BLaER1 (cell line): ENCODE measurements around the gene LPAR6.

Source experiments
- H3K27ac ChIP-seq: shearing (Covaris generic); formaldehyde crosslinking; 2 replicates; pipeline ENCODE4 v1.8.1; 2022
- H3K27me3 ChIP-seq: shearing (Covaris generic); formaldehyde crosslinking; 2 replicates; pipeline ENCODE4 v1.8.1; 2022
- H3K36me3 ChIP-seq: shearing (Covaris generic); formaldehyde crosslinking; 2 replicates; pipeline ENCODE4 v1.8.1; 2022
- H3K4me1 ChIP-seq: shearing (Covaris generic); formaldehyde crosslinking; 2 replicates; pipeline ENCODE4 v1.8.1; 2022
- H3K4me2 ChIP-seq: shearing (Covaris generic); formaldehyde crosslinking; 2 replicates; pipeline ENCODE4 v1.8.1; 2022
- H3K4me3 ChIP-seq: shearing (Covaris generic); formaldehyde crosslinking; 2 replicates; pipeline ENCODE4 v1.8.1; 2022
- H3K9ac ChIP-seq: shearing (Covaris generic); formaldehyde crosslinking; 2 replicates; pipeline ENCODE4 v1.8.1; 2022
- H3K9me3 ChIP-seq: shearing (Covaris generic); formaldehyde crosslinking; 2 replicates; pipeline ENCODE4 v1.8.1; 2022
- H4K20me1 ChIP-seq: shearing (Covaris generic); formaldehyde crosslinking; 2 replicates; pipeline ENCODE4 v1.8.1; 2022
- Cebpa-rat ChIP-seq: shearing (Covaris generic); IDR thresholded peaks from 2 replicates; pipeline ENCODE4 v1.8.1; 2022

LPAR6 gene

DNA sequence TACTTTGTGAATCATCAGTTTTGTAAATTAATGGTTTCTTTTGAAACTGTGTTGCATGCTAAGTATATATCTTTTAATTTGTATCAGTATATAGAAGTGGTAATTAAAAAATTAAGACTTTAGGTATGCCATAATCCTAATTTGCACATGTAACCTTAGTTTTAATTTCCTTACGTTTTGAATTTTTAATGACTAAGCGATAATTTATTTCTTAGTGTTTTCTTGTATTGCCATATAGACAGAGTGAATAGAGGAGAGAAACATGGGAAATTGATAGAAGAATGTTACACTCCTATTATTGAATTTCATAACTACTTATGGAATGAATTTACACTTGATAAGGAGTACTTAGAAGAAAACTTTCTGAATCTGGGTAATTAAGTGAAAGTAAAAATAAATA lies 29.5 kb downstream of the LPAR6 start:
- Histone ChIP-seq H4K20me1 (no peaks in the 10 kb centered on the region), H3K4me3 (no peak overlapping the region), H3K36me3 (peaks cover 65% of the 10 kb centered on the region), H3K4me1 (no peaks in the 10 kb centered on the region), H3K27ac (no peak overlapping the region), H3K9ac (no peak overlapping the region), H3K4me2 (no peak overlapping the region), H3K27me3 (no peaks in the 10 kb centered on the region), H3K9me3 (peaks cover 4% of the 10 kb centered on the region; the same call in 1 of the 2 replicates)
- TF ChIP-seq Cebpa-rat = no peak

DNA sequence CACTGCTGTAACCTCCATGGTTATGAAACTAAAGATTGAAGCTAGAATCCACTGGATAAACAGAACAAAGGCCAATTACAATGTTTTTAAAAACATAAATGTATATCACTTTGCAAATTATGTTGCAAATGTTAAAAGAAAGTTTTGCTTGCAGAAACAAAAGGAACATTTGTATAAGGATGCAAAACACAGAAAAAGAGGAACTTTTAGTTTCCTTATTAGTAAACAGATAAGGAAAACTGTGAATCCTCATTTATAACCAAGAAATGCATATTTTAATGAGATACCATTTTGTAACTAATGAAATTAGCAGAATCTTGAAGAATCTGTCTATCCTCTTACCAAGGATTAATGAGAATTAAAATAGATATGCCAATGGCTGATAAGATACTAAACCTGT lies 32.3 kb downstream of the LPAR6 start:
- Histone ChIP-seq H4K20me1 (no peaks in the 10 kb centered on the region), H3K9me3 (peaks cover 4% of the 10 kb centered on the region; the same call in 1 of the 2 replicates), H3K4me2 (no peak overlapping the region), H3K9ac (no peak overlapping the region), H3K27ac (no peak overlapping the region), H3K36me3 (peaks cover 76% of the 10 kb centered on the region), H3K4me3 (no peak overlapping the region), H3K27me3 (no peaks in the 10 kb centered on the region), H3K4me1 (no peaks in the 10 kb centered on the region)
- no peak for TF ChIP-seq Cebpa-rat

DNA sequence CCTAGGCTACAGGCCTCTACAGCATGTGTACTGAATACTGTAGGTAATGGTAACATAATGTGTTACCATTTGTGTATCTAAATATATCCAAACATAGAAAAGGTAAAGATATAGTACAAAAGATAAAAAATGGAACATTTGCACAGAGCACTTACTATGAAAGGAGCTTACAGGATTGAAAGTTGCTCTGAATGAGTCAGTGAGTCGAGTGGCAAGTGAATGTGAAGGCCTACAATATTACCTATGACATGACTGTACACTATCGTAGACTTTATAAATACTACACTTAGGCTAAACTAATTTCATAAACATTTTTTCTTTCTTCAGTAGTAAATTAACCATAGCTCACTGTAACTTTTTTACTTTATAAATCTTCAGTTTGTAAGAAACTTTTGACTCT lies 35.1 kb downstream of the LPAR6 start:
- Histone ChIP-seq H3K4me1 (no peaks in the 10 kb centered on the region), H3K4me3 (no peak overlapping the region), H3K36me3 (peaks cover 83% of the 10 kb centered on the region), H3K9me3 (peaks cover 12% of the 10 kb centered on the region), H3K4me2 (no peak overlapping the region), H3K27ac (no peak overlapping the region), H3K27me3 (no peaks in the 10 kb centered on the region), H4K20me1 (no peaks in the 10 kb centered on the region), H3K9ac (no peak overlapping the region)
- TF ChIP-seq Cebpa-rat = no peak

GRCh38 chr13:48370815-48371214 lies 42.1 kb downstream of the LPAR6 start:
- Histone ChIP-seq H3K27me3 (no peaks in the 10 kb centered on the region), H3K9me3 (peaks cover 8% of the 10 kb centered on the region), H3K9ac (no peak overlapping the region), H3K36me3 (peaks cover 75% of the 10 kb centered on the region), H3K4me1 (no peaks in the 10 kb centered on the region), H3K4me3 (no peak overlapping the region), H3K27ac (no peak overlapping the region), H4K20me1 (no peaks in the 10 kb centered on the region), H3K4me2 (no peak overlapping the region)
- TF ChIP-seq Cebpa-rat = no peak

GRCh38 chr13:48369988-48370387 lies 42.9 kb downstream of the LPAR6 start:
- no peak overlapping the region for H3K27ac ChIP-seq
- no peak overlapping the region for H3K4me3 ChIP-seq
- TF ChIP-seq Cebpa-rat = no peak
- no peaks in the 10 kb centered on the region for H3K27me3 ChIP-seq
- H3K4me1 ChIP-seq = no peaks in the 10 kb centered on the region
- H3K9ac ChIP-seq = no peak overlapping the region
- H3K9me3 ChIP-seq = peaks cover 8% of the 10 kb centered on the region
- H3K36me3 ChIP-seq = peaks cover 75% of the 10 kb centered on the region
- H3K4me2 ChIP-seq = no peak overlapping the region
- no peaks in the 10 kb centered on the region for H4K20me1 ChIP-seq
